ENCODE results near the gene ELOF1.
"Not testable (repeated sequence)": the region's sequence is repeated elsewhere in the genome, so short reads cannot be mapped to it uniquely, and the experiment has no call there.

Gene ELOF1

DNA sequence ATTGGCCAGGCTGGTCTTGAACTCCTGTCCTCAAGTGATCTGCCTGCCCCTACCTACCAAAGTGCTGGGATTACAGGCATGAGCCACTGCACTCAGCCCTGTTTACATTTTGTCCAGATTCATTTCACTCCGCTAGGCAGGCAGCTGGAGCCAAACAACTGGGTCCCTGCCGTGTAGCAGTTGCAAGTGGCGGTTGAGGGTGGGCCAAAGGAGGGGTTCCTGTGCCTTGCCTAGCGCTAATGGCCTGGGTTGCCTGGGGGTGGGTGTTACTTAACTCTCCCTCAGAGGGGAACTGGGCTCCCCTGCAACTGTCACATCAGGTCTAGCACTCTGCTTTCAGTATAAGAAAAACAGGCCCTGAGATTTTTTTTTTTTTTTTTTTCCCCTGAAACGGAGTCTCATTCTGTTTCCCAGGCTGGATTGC lies 11.0 kb upstream of the ELOF1 start:
- Histone ChIP-seq H3K27ac (ENCODE audit: low read length) (no peak overlapping the region), H3K4me3 (ENCODE audit: low read length) (no peak overlapping the region), H3K9me3 (ENCODE audit: control insufficient read depth, insufficient read depth, low read length) (no peaks in the 10 kb centered on the region), H3K4me1 (ENCODE audit: control insufficient read depth, insufficient read depth, low read length) (no peaks in the 10 kb centered on the region), H3K27me3 (ENCODE audit: control insufficient read depth, insufficient read depth, low read length) (no peaks in the 10 kb centered on the region), H3K36me3 (ENCODE audit: control insufficient read depth, insufficient read depth, low read length) (peaks cover 2% of the 10 kb centered on the region; the same call in 1 of the 2 replicates)
- no peak for DNase-seq (ENCODE audit: low read depth, low spot score)
- WGBS (ENCODE audit: insufficient coverage, insufficient read length) = no CpG with 5 or more reads among the region's 5 CpGs

DNA sequence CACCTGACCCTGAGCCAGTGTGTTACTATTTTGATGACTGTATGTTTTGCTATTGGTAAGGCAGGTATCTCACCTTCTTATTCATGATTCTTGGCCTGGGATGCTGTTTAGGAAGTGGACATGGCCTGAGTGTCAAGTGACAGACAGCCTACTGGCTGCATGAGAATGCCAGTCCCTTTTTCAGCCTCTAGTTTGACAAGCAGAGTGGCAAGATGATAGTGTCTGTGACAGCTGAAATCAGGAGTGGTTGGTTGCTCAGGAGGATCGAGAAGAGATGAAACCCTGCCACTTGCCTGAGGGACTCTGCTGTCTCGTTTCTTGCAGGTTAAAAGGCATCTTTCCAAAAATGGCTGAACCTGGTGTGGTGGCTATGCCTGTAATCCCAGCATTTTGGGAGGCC lies 7.1 kb upstream of the ELOF1 start:
- Histone ChIP-seq H3K27me3 (ENCODE audit: control insufficient read depth, insufficient read depth, low read length) (no peaks in the 10 kb centered on the region), H3K27ac (ENCODE audit: low read length) (no peak overlapping the region), H3K4me1 (ENCODE audit: control insufficient read depth, insufficient read depth, low read length) (no peaks in the 10 kb centered on the region), H3K36me3 (ENCODE audit: control insufficient read depth, insufficient read depth, low read length) (peaks cover 2% of the 10 kb centered on the region; the same call in 1 of the 2 replicates), H3K9me3 (ENCODE audit: control insufficient read depth, insufficient read depth, low read length) (no peaks in the 10 kb centered on the region), H3K4me3 (ENCODE audit: low read length) (no peak overlapping the region)
- WGBS (ENCODE audit: insufficient coverage, insufficient read length) = no CpG with 5 or more reads among the region's 2 CpGs
- DNase-seq (ENCODE audit: low read depth, low spot score) = no peak

DNA sequence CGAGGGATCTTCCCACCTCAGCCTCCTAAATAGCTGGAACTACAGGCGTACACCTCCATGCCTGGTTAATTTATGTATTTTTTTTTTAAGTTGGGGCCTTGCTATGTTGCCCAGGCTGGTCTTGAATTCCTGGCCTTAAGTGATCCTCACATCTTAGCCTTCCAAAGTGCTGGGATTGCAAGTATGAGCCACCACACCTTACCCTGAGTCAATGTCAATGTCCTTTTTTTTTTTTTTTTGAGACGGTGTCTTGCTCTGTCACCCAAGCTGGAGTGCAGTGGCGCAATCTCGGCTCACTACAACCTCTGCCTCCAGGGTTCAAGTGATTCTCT lies 6.6 kb upstream of the ELOF1 start:
- H3K27me3 ChIP-seq (ENCODE audit: control insufficient read depth, insufficient read depth, low read length); H3K4me3 ChIP-seq (ENCODE audit: low read length); H3K27ac ChIP-seq (ENCODE audit: low read length); H3K4me1 ChIP-seq (ENCODE audit: control insufficient read depth, insufficient read depth, low read length); H3K9me3 ChIP-seq (ENCODE audit: control insufficient read depth, insufficient read depth, low read length); DNase-seq (ENCODE audit: low read depth, low spot score); H3K36me3 ChIP-seq (ENCODE audit: control insufficient read depth, insufficient read depth, low read length): not testable (repeated sequence)
- no CpG with 5 or more reads among the region's 5 CpGs for WGBS (ENCODE audit: insufficient coverage, insufficient read length)

- H3K4me1 ChIP-seq (ENCODE audit: control insufficient read depth, insufficient read depth, low read length); H3K27ac ChIP-seq (ENCODE audit: low read length); H3K9me3 ChIP-seq (ENCODE audit: control insufficient read depth, insufficient read depth, low read length); DNase-seq (ENCODE audit: low read depth, low spot score); H3K36me3 ChIP-seq (ENCODE audit: control insufficient read depth, insufficient read depth, low read length); H3K4me3 ChIP-seq (ENCODE audit: low read length); H3K27me3 ChIP-seq (ENCODE audit: control insufficient read depth, insufficient read depth, low read length): not testable (repeated sequence)
- no CpG with 5 or more reads among the region's 6 CpGs for WGBS (ENCODE audit: insufficient coverage, insufficient read length)
Observed at GRCh38 chr19:11564082-11564807, 5.2 kb upstream of the ELOF1 start.

DNA sequence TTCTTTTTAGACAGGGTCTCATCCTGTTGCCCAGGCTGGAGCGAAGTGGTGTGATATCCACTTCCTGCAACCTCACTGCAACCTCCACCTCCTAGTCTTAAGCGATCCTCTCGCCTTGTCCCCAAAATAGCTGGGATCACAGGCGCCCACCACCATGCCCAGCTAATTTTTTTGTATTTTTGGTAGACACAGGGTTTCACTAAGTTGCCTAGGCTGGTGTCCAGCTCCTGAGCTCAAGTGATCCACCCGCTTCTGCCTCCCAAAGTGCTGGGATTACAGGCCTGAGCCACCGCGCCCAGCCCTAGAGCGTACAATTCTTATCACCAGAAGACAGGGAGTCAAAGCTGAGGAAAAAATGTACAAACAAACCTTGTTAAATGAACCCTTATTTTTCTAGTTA lies 4.5 kb upstream of the ELOF1 start:
- Histone ChIP-seq H3K36me3 (ENCODE audit: control insufficient read depth, insufficient read depth, low read length) (peaks cover 2% of the 10 kb centered on the region; the same call in 1 of the 2 replicates), H3K27me3 (ENCODE audit: control insufficient read depth, insufficient read depth, low read length) (no peaks in the 10 kb centered on the region), H3K4me3 (ENCODE audit: low read length) (no peak overlapping the region), H3K27ac (ENCODE audit: low read length) (no peak overlapping the region), H3K9me3 (ENCODE audit: control insufficient read depth, insufficient read depth, low read length) (no peaks in the 10 kb centered on the region), H3K4me1 (ENCODE audit: control insufficient read depth, insufficient read depth, low read length) (no peaks in the 10 kb centered on the region)
- no peak for DNase-seq (ENCODE audit: low read depth, low spot score)
- no CpG with 5 or more reads among the region's 8 CpGs for WGBS (ENCODE audit: insufficient coverage, insufficient read length)

GRCh38 chr19:11560404-11561051 lies 1.5 kb upstream of the ELOF1 start:
- no peak overlapping the region for H3K4me3 ChIP-seq (ENCODE audit: low read length)
- no peaks in the 10 kb centered on the region for H3K4me1 ChIP-seq (ENCODE audit: control insufficient read depth, insufficient read depth, low read length)
- DNase-seq (ENCODE audit: low read depth, low spot score) = no peak

DNA sequence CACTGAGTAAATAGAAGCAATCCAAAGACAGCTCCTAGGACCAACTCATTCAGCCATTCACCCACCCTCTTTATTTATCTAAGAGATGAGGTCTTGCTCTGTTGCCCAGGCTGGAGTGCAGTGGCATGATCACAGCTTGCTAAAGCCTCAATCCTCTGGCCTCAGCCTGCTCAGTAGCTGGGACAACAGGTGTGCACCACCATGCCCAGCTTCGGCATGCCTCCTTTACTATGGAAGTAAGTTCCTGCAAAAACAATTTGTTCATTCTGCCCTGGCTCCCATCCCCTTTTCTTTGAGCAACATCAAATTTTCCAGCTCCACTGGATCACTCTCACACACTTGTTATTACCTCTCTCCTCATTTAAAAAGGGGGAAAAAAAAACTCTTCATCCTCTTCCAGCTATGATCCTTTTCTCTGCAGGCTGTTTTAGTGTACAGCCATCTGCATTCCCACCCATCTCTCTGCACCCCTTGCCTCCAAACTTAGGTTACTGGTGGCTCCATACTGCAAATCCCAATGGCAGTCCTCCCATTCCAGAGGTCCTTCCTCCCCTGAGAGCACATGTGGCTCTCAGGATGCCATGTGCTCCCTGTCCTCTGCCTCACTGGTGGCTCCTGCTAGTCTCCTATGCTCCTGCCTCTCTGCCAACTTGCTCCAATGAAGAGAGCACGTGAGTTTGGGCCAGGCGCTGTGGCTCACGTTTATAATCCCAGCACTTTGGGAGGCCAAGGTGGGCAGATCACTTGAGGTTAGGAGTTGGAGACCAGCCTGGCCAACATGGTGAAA lies 2.2 kb downstream of the ELOF1 start:
- Histone ChIP-seq H3K4me3 (ENCODE audit: low read length) (no peak overlapping the region), H3K27me3 (ENCODE audit: control insufficient read depth, insufficient read depth, low read length) (no peaks in the 10 kb centered on the region), H3K4me1 (ENCODE audit: control insufficient read depth, insufficient read depth, low read length) (no peaks in the 10 kb centered on the region), H3K36me3 (ENCODE audit: control insufficient read depth, insufficient read depth, low read length) (peaks cover 14% of the 10 kb centered on the region), H3K27ac (ENCODE audit: low read length) (no peak overlapping the region), H3K9me3 (ENCODE audit: control insufficient read depth, insufficient read depth, low read length) (no peaks in the 10 kb centered on the region)
- no CpG with 5 or more reads among the region's 4 CpGs for WGBS (ENCODE audit: insufficient coverage, insufficient read length)
- DNase-seq (ENCODE audit: low read depth, low spot score) = no peak

More at GRCh38 chr19:11560404-11561051, 1.5 kb upstream of the ELOF1 start:
- no CpG with 5 or more reads among the region's 9 CpGs for WGBS (ENCODE audit: insufficient coverage, insufficient read length)
- Histone ChIP-seq H3K36me3 (ENCODE audit: control insufficient read depth, insufficient read depth, low read length) (0 out of 2 replicates have a peak, but pooled peaks cover 3% of the 10 kb centered on the region), H3K27ac (ENCODE audit: low read length) (no peak overlapping the region), H3K27me3 (ENCODE audit: control insufficient read depth, insufficient read depth, low read length) (no peaks in the 10 kb centered on the region), H3K9me3 (ENCODE audit: control insufficient read depth, insufficient read depth, low read length) (no peaks in the 10 kb centered on the region)

DNA sequence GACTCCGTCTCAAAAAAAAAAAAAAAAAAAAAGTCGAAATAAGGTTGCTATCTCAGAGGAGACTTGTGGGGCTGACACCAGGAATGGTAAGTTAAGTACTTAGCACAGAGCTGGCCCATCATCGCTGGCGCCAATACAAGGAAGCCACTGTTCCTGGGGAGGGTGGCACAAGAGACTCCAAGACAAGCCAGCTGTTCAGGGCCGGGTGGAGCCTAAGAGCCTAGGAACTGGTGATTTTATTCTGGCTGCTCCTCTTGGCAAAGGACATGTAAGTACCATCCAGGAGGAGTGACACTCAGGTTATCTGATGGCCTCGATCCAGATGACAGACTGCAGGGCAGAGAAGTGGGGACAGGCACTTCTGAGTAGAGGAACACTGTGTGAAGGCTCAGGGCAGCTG lies 3.8 kb downstream of the ELOF1 start:
- H3K27ac ChIP-seq (ENCODE audit: low read length) = no peak overlapping the region
- no peaks in the 10 kb centered on the region for H3K9me3 ChIP-seq (ENCODE audit: control insufficient read depth, insufficient read depth, low read length)
- no peaks in the 10 kb centered on the region for H3K27me3 ChIP-seq (ENCODE audit: control insufficient read depth, insufficient read depth, low read length)
- DNase-seq (ENCODE audit: low read depth, low spot score) = no peak
- H3K36me3 ChIP-seq (ENCODE audit: control insufficient read depth, insufficient read depth, low read length) = peaks cover 14% of the 10 kb centered on the region
- no CpG with 5 or more reads among the region's 6 CpGs for WGBS (ENCODE audit: insufficient coverage, insufficient read length)
- no peak overlapping the region for H3K4me3 ChIP-seq (ENCODE audit: low read length)
- H3K4me1 ChIP-seq (ENCODE audit: control insufficient read depth, insufficient read depth, low read length) = no peaks in the 10 kb centered on the region

- Histone ChIP-seq H3K36me3 (ENCODE audit: control insufficient read depth, insufficient read depth, low read length) (peaks cover 14% of the 10 kb centered on the region), H3K9me3 (ENCODE audit: control insufficient read depth, insufficient read depth, low read length) (no peaks in the 10 kb centered on the region), H3K4me3 (ENCODE audit: low read length) (no peak overlapping the region), H3K27ac (ENCODE audit: low read length) (no peak overlapping the region), H3K27me3 (ENCODE audit: control insufficient read depth, insufficient read depth, low read length) (no peaks in the 10 kb centered on the region), H3K4me1 (ENCODE audit: control insufficient read depth, insufficient read depth, low read length) (no peaks in the 10 kb centered on the region)
- no CpG with 5 or more reads among the region's 12 CpGs for WGBS (ENCODE audit: insufficient coverage, insufficient read length)
- DNase-seq (ENCODE audit: low read depth, low spot score) = no peak
Observed at GRCh38 chr19:11554160-11554559, 4.9 kb downstream of the ELOF1 start.

- no peaks in the 10 kb centered on the region for H3K4me1 ChIP-seq (ENCODE audit: control insufficient read depth, insufficient read depth, low read length)
- H3K4me3 ChIP-seq (ENCODE audit: low read length) = no peak overlapping the region
- peaks cover 14% of the 10 kb centered on the region for H3K36me3 ChIP-seq (ENCODE audit: control insufficient read depth, insufficient read depth, low read length)
- no peaks in the 10 kb centered on the region for H3K9me3 ChIP-seq (ENCODE audit: control insufficient read depth, insufficient read depth, low read length)
- H3K27ac ChIP-seq (ENCODE audit: low read length) = no peak overlapping the region
- no peak for DNase-seq (ENCODE audit: low read depth, low spot score)
- no peaks in the 10 kb centered on the region for H3K27me3 ChIP-seq (ENCODE audit: control insufficient read depth, insufficient read depth, low read length)
- no CpG with 5 or more reads among the region's 20 CpGs for WGBS (ENCODE audit: insufficient coverage, insufficient read length)
Observed at GRCh38 chr19:11552666-11553372, 6.2 kb downstream of the ELOF1 start.
